K562 (cell line): Measurements from ENCODE around the gene ENC1. TPM values are rescaled to one million over a fixed set of nuclear protein-coding genes. Genes with fewer than 3 reads are reported as not detected.

ENCODE experiments used
- ATAC-seq: fragments of 200-7000 bp; cut with Tn5 transposase; 3 replicates; pipeline ENCODE4 v1.9.1; 2020; ENCODE audit warnings: moderate library complexity
- BruUV-seq: library from RNA; stranded (reverse); fragments of 400-500 nt; replicated peaks from 2 replicates; lab custom pipeline; 2021; lab: Mats Ljungman, UMichigan
- CTCF ChIA-PET: fragments of 300-600 bp; formaldehyde crosslinking; extraction: SDS; loops from one replicate; lab custom pipeline; 2021; ENCODE audit warnings: low intra/inter-chr PET ratio; lab: Yijun Ruan, JAX
- POLR2A ChIA-PET: fragments of 300-600, 350-650 bp; sonication (Branson Sonifier 250); formaldehyde crosslinking; extraction: SDS; loops from one replicate; lab custom pipeline; 2021; ENCODE audit warnings: antibody characterized with exemption, inconsistent platforms; lab: Yijun Ruan, JAX
- DNase-seq, 4 experiments: peaks; one replicate each; pipeline versions ENCODE4 v3.0.0 to v3.0.0-alpha.2; 2011 to 2018; ENCODE audit warnings: low spot score in 3 of 4, mixed read lengths in 3 of 4; ENCODE audit errors: extremely low read depth in 1 of 4
- FAIRE-seq: peaks from 2 replicates; lab custom pipeline; 2011; peaks lifted over from hg19 to GRCh38; lab: Jason Lieb, UNC
- H2AFZ ChIP-seq: 2 replicates; pipeline ENCODE4 v1.6.0; 2011; ENCODE audit warnings: low read depth, low read length, control low read depth, inconsistent platforms
- H3K27ac ChIP-seq: fragments of 200-600 bp; 3 replicates; pipeline ENCODE4 v1.8.0; 2011; ENCODE audit warnings: low read depth, mild to moderate bottlenecking, control low read depth, inconsistent platforms, low read length, moderate library complexity, mixed read lengths; ENCODE audit errors: extremely low read depth
- H3K27me3 ChIP-seq, 2 experiments: fragments of 300-600 bp in 1 of 2; 2 replicates in 1 of 2; 3 replicates in 1 of 2; pipeline versions ENCODE4 v1.6.0 to v1.8.0; 2011; ENCODE audit warnings: inconsistent platforms in 2 of 2, low read length in 2 of 2, mild to moderate bottlenecking in 1 of 2, mixed read lengths in 1 of 2, moderate library complexity in 1 of 2; ENCODE audit not compliant: control insufficient read depth in 2 of 2, insufficient read depth in 2 of 2
- H3K36me3 ChIP-seq: fragments of 300-600 bp; 3 replicates; pipeline ENCODE4 v1.8.0; 2011; ENCODE audit warnings: mild to moderate bottlenecking, low read length, inconsistent platforms; ENCODE audit not compliant: control insufficient read depth, insufficient read depth
- H3K4me1 ChIP-seq, 2 experiments: fragments of 200-600 bp in 1 of 2; replicated peaks in 1 of 2; 2 replicates in 1 of 2; 3 replicates in 1 of 2; pipeline versions ENCODE4 v1.5.1 to v1.8.0; 2011; ENCODE audit warnings: inconsistent platforms in 2 of 2, low read length in 2 of 2, mild to moderate bottlenecking in 1 of 2, mixed read lengths in 1 of 2, moderate library complexity in 1 of 2; ENCODE audit not compliant: control insufficient read depth in 2 of 2, insufficient read depth in 2 of 2
- H3K4me2 ChIP-seq: 2 replicates; pipeline ENCODE4 v1.6.1; 2011; ENCODE audit warnings: low read length, control low read depth, inconsistent platforms, mixed read lengths; ENCODE audit not compliant: insufficient read depth
- H3K4me3 ChIP-seq: fragments of 200-600 bp; sonication (generic), shearing (Covaris generic); 2 replicates; pipeline ENCODE4 v1.5.1; 2016; ENCODE audit warnings: control low read depth, inconsistent platforms
- H3K79me2 ChIP-seq: fragments of 200-600 bp; 3 replicates; pipeline ENCODE4 v1.8.0; 2011; ENCODE audit warnings: low read length, inconsistent platforms; ENCODE audit not compliant: control insufficient read depth, insufficient read depth
- H3K9ac ChIP-seq, 2 experiments: 2 replicates each; pipeline versions ENCODE4 v1.6.0 to v1.6.1; 2011; ENCODE audit warnings: low read depth in 2 of 2, low read length in 2 of 2, control low read depth in 1 of 2, inconsistent platforms in 1 of 2, mild to moderate bottlenecking in 1 of 2, mixed read lengths in 1 of 2; ENCODE audit not compliant: insufficient read depth in 1 of 2
- H3K9me1 ChIP-seq: one replicate; pipeline ENCODE4 v1.6.0; 2011; ENCODE audit warnings: inconsistent platforms, mild to moderate bottlenecking, low read length, moderate library complexity; ENCODE audit not compliant: control insufficient read depth, insufficient read depth
- H3K9me3 ChIP-seq: replicated peaks from 2 replicates; pipeline ENCODE4 v1.5.1; 2011; ENCODE audit warnings: low read depth, low read length, inconsistent platforms; ENCODE audit not compliant: control insufficient read depth, insufficient read depth
- H4K20me1 ChIP-seq: replicated peaks from 2 replicates; pipeline ENCODE4 v1.6.1; 2011; ENCODE audit warnings: low read length, inconsistent platforms, mixed read lengths; ENCODE audit not compliant: control insufficient read depth, insufficient read depth
- ARID1B ChIP-seq: fragments of 450-650 bp; IDR thresholded peaks from 2 replicates; pipeline ENCODE4 v1.6.1; 2016; ENCODE audit warnings: antibody characterized with exemption, mild to moderate bottlenecking, inconsistent platforms
- CTCF ChIP-seq, 3 experiments: IDR thresholded peaks in 2 of 3; conservative IDR thresholded peaks in 1 of 3; 2 replicates each; pipeline ENCODE4 v1.5.1; 2011 to 2012; ENCODE audit warnings: low read length in 3 of 3, mild to moderate bottlenecking in 3 of 3, control low read depth in 2 of 3, improper control_type of control experiment in 1 of 3, inconsistent platforms in 1 of 3, low read depth in 1 of 3, mixed read lengths in 1 of 3, moderate library complexity in 1 of 3; ENCODE audit not compliant: insufficient read depth in 2 of 3
- DEAF1 ChIP-seq: fragments of 450-650 bp; formaldehyde crosslinking; IDR thresholded peaks from 2 replicates; pipeline ENCODE4 v1.4.0; 2020; ENCODE audit warnings: mild to moderate bottlenecking, moderate library complexity
- E2F3 ChIP-seq: fragments of 250-450 bp; sonication (Bioruptor Pico); IDR thresholded peaks from 2 replicates; pipeline ENCODE4 v1.4.0; 2020; ENCODE audit warnings: mild to moderate bottlenecking
- EP400 ChIP-seq: fragments of 450-650 bp; IDR thresholded peaks from 2 replicates; pipeline ENCODE4 v1.6.1; 2017; ENCODE audit warnings: antibody characterized with exemption, mild to moderate bottlenecking, moderate library complexity
- LCOR ChIP-seq: sonication (generic); formaldehyde crosslinking; IDR thresholded peaks from 2 replicates; pipeline ENCODE4 v1.8.0; 2022; ENCODE audit warnings: mild to moderate bottlenecking, missing genetic modification reagents
- RAD21 ChIP-seq, 2 experiments: fragments of 250-450 bp in 1 of 2; fragments of 450-650 bp in 1 of 2; sonication (Bioruptor Pico) in 1 of 2; formaldehyde crosslinking in 1 of 2; IDR thresholded peaks in 1 of 2; conservative IDR thresholded peaks in 1 of 2; 2 replicates each; pipeline versions ENCODE4 v1.4.0 to v1.8.0; 2020 to 2022; ENCODE audit warnings: mild to moderate bottlenecking in 2 of 2, moderate library complexity in 1 of 2
- TAF7 ChIP-seq: fragments of 450-650 bp; IDR thresholded peaks from 2 replicates; pipeline ENCODE4 v1.6.1; 2016; ENCODE audit warnings: missing genetic modification characterization, missing compliant biosample characterization
- ZFX ChIP-seq: sonication (generic); formaldehyde crosslinking; IDR thresholded peaks from 2 replicates; pipeline ENCODE4 v1.8.0; 2022; ENCODE audit warnings: mild to moderate bottlenecking, missing genetic modification reagents, moderate library complexity
- ZNF174 ChIP-seq: fragments of 250-450 bp; sonication (Bioruptor Pico); IDR thresholded peaks from 2 replicates; pipeline ENCODE4 v1.4.0; 2020; ENCODE audit warnings: mild to moderate bottlenecking
- WGBS: fragments of 100-300 bp; shearing (Covaris generic); methylation state at CpG from one replicate; pipeline ENCODE4 v1.1.6; 2016; ENCODE audit warnings: low coverage, mixed read lengths; ENCODE audit not compliant: insufficient coverage; ENCODE audit errors: missing lambda C conversion rate; 5-methylcytosine and 5-hydroxymethylcytosine counted together
- in situ Hi-C: fragments of 300-500 bp; cut with MboI; formaldehyde crosslinking; loops from 4 replicates; pipeline ENCODE4 v1.15.0; 2018; ENCODE audit warnings: inconsistent platforms, mixed read lengths
- intact Hi-C: fragments of 100-400 bp; cut with micrococcal nuclease; formaldehyde crosslinking; loops from 2 replicates; pipeline ENCODE4 v1.14.2; 2022
- polyA plus RNA-seq, 8 experiments: library from polyadenylated mRNA; depleted of rRNA in 4 of 8; stranded (reverse) in 5 of 8; unstranded in 3 of 8; fragments of >200 nt; fragmentation: Nextera tagmentation in 2 of 8; fragmentation: Illumina TruSeq in 1 of 8; extraction: Ambion mirVana in 2 of 8; extraction: Trizol in 1 of 8; gene quantifications; 2 replicates each; pipeline versions ENCODE4 v1.2.1 to v1.2.3, GENCODE V29; 2011 to 2014; ENCODE audit warnings: inconsistent platforms in 1 of 8, missing spikeins in 1 of 8
- total RNA-seq, 7 experiments: library from RNA; depleted of rRNA in 6 of 7; stranded (reverse); fragments of >200 nt in 6 of 7; fragmentation: Illumina TruSeq in 2 of 7; extraction: Trizol in 2 of 7; gene quantifications; 2 replicates each; pipeline versions ENCODE4 v1.2.1 to v1.2.3, GENCODE V29; 2011 to 2021; ENCODE audit warnings: low replicate concordance in 1 of 7

Gene ENC1
- total and polyA plus RNA-seq, 9 of the 15 experiments (the other 6 are each of a cell fraction or from before 2014, with no cell fraction given) = 0.17 to 3.2 (median 0.97) TPM

- ATAC-seq (peak; percentile 25; the same call in 1 of the 3 replicates), DNase-seq (peak in 2 of 4 experiments; percentile 11 to 55), FAIRE-seq (no peak)
- POLR2A ChIA-PET = interaction anchor here (0.6 kb wide), 1 partner anchor 94 kb away, joined by 3 read pairs; no protein-coding TSS in a partner anchor
- no peaks in the 10 kb centered on the region for H3K36me3 ChIP-seq
- H3K4me3 ChIP-seq = no peak overlapping the region
- BruUV-seq = no TSS peak
- H3K4me2 ChIP-seq = peak overlapping the region; percentile 7
- CTCF ChIA-PET = interaction anchor here (1.1 kb wide), 1 partner anchor 740 kb away, joined by 3 read pairs; no protein-coding TSS in a partner anchor
- H4K20me1 ChIP-seq = no peaks in the 10 kb centered on the region
- no peaks in the 10 kb centered on the region for H3K9me3 ChIP-seq
- H3K27ac ChIP-seq = no peak overlapping the region
- no peaks in the 10 kb centered on the region for H3K9me1 ChIP-seq
- H3K4me1 ChIP-seq = peaks cover 9 to 19% of the 10 kb centered on the region in 2 experiments; a peak in 3 of 5 replicates
- intact Hi-C loops = loop anchor here (5.0 kb wide), 2 partner anchors 250 to 430 kb away; no protein-coding TSS in a partner anchor
- 19% methylated on average over 28 of the region's 28 CpGs for WGBS
- no peak overlapping the region for H3K9ac ChIP-seq
- H3K27me3 ChIP-seq = peaks cover 17 to 42% of the 10 kb centered on the region in 2 experiments; a peak in 4 of 5 replicates
- H2AFZ ChIP-seq = peak overlapping the region; percentile 65; the same call in 1 of the 2 replicates
- no peaks in the 10 kb centered on the region for H3K79me2 ChIP-seq
- in situ Hi-C loops = loop anchor here (25.0 kb wide), 1 partner anchor 605 kb away; no protein-coding TSS in a partner anchor
- no peak for TF ChIP-seq ZNF174 (CRISPR knock-in tag)
- no peak for TF ChIP-seq EP400
- no peak for TF ChIP-seq E2F3 (CRISPR knock-in tag)
- peak; percentile 66 for TF ChIP-seq DEAF1 (CRISPR knock-in tag)
- peak; percentile 78 to 86 for TF ChIP-seq RAD21 (CRISPR knock-in tag; conservative IDR thresholded peaks at IDR 0.05 in 1 of 2, IDR thresholded peaks at IDR 0.05 in 1 of 2)
- no peak for TF ChIP-seq LCOR (CRISPR knock-in tag)
- no peak for TF ChIP-seq ARID1B
- no peak for TF ChIP-seq TAF7 (tag)
- peak; percentile 19; the same call in 1 of the 2 replicates for TF ChIP-seq ZFX (CRISPR knock-in tag)
- peak; percentile 41 to 68 (median 44); a peak in 4 of 6 replicates for TF ChIP-seq CTCF (IDR thresholded peaks at IDR 0.05 in 2 of 3, conservative IDR thresholded peaks at IDR 0.05 in 1 of 3; ENCODE audit: insufficient read depth in 2 of 3, low read depth in 1 of 3, low read length in 3 of 3)
Measured at GRCh38 chr5:74641735-74642542, 1.4 kb upstream of the ENC1 start.
